Small intestine (tissue), 7 donors: ENCODE data around the gene TCL1B. TPM values are rescaled to one million over a fixed set of nuclear protein-coding genes. Genes with fewer than 3 reads are reported as not detected.

Experiments used
- DNase-seq, 2 donors: peaks; one replicate each; pipeline versions ENCODE4 v3.0.0 to v3.0.0-alpha.2; 2013
- FAIRE-seq: peaks from 2 replicates; lab custom pipeline; 2012; peaks lifted over from hg19 to GRCh38; lab: Jason Lieb, UNC
- H3K27ac ChIP-seq, 3 donors: one replicate each; pipeline ENCODE4 v1.5.1; 2013; ENCODE audit warnings: low read length in 2 of 3, mild to moderate bottlenecking in 2 of 3, control low read depth in 1 of 3, inconsistent platforms in 1 of 3, low read depth in 1 of 3, moderate library complexity in 1 of 3
- H3K27me3 ChIP-seq, 3 donors: one replicate each; pipeline ENCODE4 v1.6.1; 2013; ENCODE audit warnings: low read length in 3 of 3, inconsistent platforms in 1 of 3; ENCODE audit not compliant: control insufficient read depth in 3 of 3, insufficient read depth in 3 of 3
- H3K36me3 ChIP-seq, 3 donors: one replicate each; pipeline ENCODE4 v1.6.1; 2013; ENCODE audit warnings: low read length in 3 of 3, inconsistent platforms in 1 of 3, low read depth in 1 of 3, mild to moderate bottlenecking in 1 of 3, moderate library complexity in 1 of 3; ENCODE audit not compliant: control insufficient read depth in 3 of 3, insufficient read depth in 2 of 3
- H3K4me1 ChIP-seq, 3 donors: one replicate each; pipeline ENCODE4 v1.6.1; 2013; ENCODE audit warnings: low read length in 2 of 3, inconsistent platforms in 1 of 3, low read depth in 1 of 3, mild to moderate bottlenecking in 1 of 3, moderate library complexity in 1 of 3; ENCODE audit not compliant: control insufficient read depth in 3 of 3, insufficient read depth in 2 of 3
- H3K4me3 ChIP-seq, 3 donors: one replicate each; pipeline ENCODE4 v1.5.1; 2013; ENCODE audit warnings: low read length in 3 of 3, control low read depth in 1 of 3, inconsistent platforms in 1 of 3, low read depth in 1 of 3, mild to moderate bottlenecking in 1 of 3, moderate library complexity in 1 of 3
- H3K9me3 ChIP-seq, 2 donors: one replicate each; pipeline ENCODE4 v1.6.1; 2013; ENCODE audit warnings: low read depth in 1 of 2, low read length in 1 of 2; ENCODE audit not compliant: control insufficient read depth in 2 of 2, insufficient read depth in 1 of 2
- WGBS, 3 donors: extraction: QIAGEN DNeasy Blood & Tissue Kit; methylation state at CpG; one replicate each; pipeline ENCODE4 v1.1.7; 2013; 5-methylcytosine and 5-hydroxymethylcytosine counted together
- polyA plus RNA-seq, 4 donors: library from polyadenylated mRNA; stranded (reverse) in 3 of 4; unstranded in 1 of 4; fragments of 200-250 nt in 3 of 4; fragments of 120-200 nt in 1 of 4; gene quantifications; one replicate each; pipeline versions ENCODE4 v1.2.1 to v1.2.3, GENCODE V29; 2013
- donor health status: healthy with polysubstance abuse.
- donor health status: control.
- donor health status: control.
- donor health status: Bipolar disorder and iron deficiency.
- donor health status: healthy.

Gene TCL1B
- polyA plus RNA-seq, 4 donors: 0.06 TPM; not detected in 3

DNA sequence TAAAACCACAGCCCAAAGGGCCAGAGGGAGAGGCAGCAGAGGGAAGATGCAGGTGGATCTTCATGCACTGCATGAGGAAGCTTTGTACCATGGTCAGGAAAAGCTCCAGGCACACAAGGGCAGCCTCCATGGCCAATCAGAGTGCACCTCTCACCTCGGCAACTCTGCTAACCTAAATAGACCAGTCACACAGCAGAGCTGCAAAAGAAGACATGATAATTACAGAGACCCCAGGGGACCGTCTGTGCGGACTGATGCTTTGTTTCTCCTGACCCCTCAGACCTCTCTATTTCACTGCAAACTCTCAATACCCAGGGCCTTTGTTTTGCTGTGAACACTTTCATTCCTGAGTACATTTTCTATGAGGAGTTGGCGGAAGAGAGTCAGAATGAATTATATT lies 10.7 kb upstream of the TCL1B start:
- no peaks in the 10 kb centered on the region for H3K9me3 ChIP-seq
- no peaks in the 10 kb centered on the region for H3K4me1 ChIP-seq
- DNase-seq (no peak), FAIRE-seq (no peak)
- H3K36me3 ChIP-seq: no peaks in the 10 kb centered on the region
- no peaks in the 10 kb centered on the region for H3K27me3 ChIP-seq
- H3K27ac ChIP-seq: no peak overlapping the region
- 63 to 73% (median 70%) methylated on average over 4 of the region's 4 CpGs for WGBS, 3 donors
- no peak overlapping the region for H3K4me3 ChIP-seq

DNA sequence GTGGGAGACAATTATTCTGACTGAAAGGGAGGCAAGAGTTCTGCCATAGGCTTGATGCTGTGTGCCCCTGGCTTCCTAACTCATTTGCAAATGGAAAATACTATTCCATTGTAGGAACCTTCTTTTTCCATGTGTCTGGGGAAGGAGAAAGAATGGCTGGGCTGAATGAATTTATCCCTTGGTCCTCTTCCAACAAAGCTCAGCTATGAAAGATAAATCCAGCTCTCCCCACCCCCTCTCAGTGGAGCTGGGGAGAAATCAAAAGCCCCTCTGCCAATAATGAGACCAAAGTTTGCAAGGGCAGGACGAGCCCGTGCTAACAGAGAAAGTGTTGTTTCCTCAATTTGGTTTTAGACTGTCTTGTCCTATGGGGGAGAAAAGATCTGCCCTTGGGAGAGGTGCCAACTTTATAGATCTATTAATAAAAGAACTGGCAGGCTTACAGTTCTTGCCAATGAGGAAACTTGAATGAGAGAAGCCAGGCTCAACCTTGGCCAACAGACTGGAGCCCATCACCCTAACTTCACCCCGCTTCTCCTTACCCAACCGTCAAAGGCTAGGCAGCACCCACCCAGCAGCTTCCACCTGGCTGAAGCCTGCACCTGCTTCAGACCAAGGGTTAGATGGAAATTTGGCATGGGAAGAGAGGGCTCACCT lies 8.9 kb upstream of the TCL1B start:
- DNase-seq: no peak
- FAIRE-seq: no peak
- no peaks in the 10 kb centered on the region for H3K36me3 ChIP-seq
- H3K27me3 ChIP-seq: no peaks in the 10 kb centered on the region
- no peak overlapping the region for H3K27ac ChIP-seq
- no peaks in the 10 kb centered on the region for H3K4me1 ChIP-seq
- no peak overlapping the region for H3K4me3 ChIP-seq
- no peaks in the 10 kb centered on the region for H3K9me3 ChIP-seq
- WGBS, 3 donors: 14 to 56% (median 37%) methylated on average over 4 of the region's 4 CpGs

DNA sequence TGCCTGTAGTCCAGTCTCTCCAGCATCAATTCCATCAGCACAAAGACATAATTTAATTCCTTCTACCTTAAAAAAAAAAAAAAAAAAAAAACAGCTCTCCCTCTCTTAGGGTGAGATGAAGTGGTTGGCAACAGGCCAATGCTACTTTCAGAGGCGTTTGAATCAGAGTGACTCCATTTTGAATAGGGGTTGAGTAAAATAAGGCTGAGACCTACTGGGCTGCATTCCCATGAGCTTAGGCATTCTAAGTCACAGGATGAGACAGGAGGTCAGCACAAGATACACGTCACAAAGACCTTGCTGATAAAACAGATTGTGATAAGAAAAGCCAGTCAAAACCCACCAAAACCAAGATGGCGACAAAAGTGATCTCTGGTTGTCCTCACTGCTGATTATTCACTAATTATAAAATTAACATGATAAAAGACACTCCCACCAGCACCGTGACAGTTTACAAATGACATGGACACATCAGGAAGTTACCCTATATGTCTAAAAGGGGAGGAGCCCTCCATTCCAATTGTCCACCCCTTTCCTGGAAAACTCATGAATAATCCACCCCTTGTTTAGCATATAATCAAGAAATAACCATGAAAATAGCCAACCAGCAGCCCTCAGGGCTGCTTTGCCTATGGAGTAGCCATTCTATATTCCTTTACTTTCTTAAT lies 6.9 kb upstream of the TCL1B start:
- DNase-seq: no peak
- Histone ChIP-seq H3K4me1 (no peaks in the 10 kb centered on the region), H3K9me3 (no peaks in the 10 kb centered on the region), H3K36me3 (no peaks in the 10 kb centered on the region), H3K4me3 (no peak overlapping the region), H3K27me3 (no peaks in the 10 kb centered on the region), H3K27ac (no peak overlapping the region)
- WGBS, 3 donors: 53 to 67% (median 56%) methylated on average over 4 of the region's 4 CpGs
- no peak for FAIRE-seq

DNA sequence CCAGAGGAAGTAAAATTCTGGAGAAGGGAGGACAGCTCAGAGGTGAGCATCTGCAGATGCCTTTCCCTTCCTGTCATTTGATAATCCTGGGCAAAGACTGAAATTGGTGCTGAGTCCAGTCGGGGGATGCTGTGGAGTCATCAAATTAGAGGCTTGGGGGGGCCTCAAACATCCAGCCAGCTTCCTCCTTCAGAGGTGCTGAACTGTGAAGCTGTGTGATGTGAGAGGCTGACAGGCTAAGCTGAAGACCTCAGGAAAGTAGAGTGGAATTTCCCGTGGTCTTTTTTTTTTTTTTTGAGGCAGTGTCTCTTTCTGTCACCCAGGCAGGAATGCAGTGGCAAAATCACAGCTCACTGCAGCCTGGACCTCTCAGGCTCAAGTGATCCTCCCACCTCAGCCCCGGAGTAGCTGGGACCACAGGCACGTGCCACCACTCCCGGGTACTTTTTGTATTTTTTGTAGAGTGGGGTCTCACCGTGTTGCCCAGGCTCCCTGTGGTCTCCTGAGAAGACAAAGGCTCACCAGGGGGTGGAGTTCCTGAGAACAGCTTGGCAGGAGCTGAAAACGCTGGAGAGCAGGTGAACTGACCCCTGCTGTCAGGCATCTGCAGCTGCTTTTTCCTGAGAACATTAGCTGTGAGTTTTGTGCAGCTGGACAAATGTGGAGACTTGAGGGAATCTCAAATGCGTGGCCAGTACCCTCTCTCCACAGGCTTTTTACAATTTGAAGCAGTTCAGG lies 6.1 kb upstream of the TCL1B start:
- FAIRE-seq (no peak), DNase-seq (peak in 1 of 2 donors; percentile 1)
- no peaks in the 10 kb centered on the region for H3K9me3 ChIP-seq
- no peaks in the 10 kb centered on the region for H3K36me3 ChIP-seq
- no peak overlapping the region for H3K4me3 ChIP-seq
- H3K27ac ChIP-seq: no peak overlapping the region
- H3K27me3 ChIP-seq: no peaks in the 10 kb centered on the region
- WGBS, 3 donors: 18 to 35% (median 19%) methylated on average over 8 of the region's 8 CpGs
- H3K4me1 ChIP-seq: no peaks in the 10 kb centered on the region

DNA sequence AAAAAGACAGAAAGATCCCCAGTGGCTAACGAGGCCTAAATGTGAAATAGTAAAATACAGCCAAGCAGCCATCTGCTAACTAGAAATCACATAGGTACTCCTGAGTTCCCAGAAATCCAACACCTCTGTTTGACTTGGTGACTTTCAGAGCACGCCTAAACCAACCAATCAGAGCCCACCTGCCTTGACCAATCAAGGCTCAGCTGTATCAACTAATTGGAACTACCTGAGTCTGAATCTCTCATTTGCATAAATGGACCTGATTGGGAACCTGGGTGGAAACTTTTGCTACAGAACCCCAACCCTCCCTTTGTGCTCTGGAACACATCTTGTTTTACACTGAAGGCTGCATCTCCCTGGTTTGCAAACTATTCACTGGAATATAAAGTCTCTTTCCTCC lies 5.1 kb upstream of the TCL1B start:
- no peak overlapping the region for H3K4me3 ChIP-seq
- no peaks in the 10 kb centered on the region for H3K27me3 ChIP-seq
- no peaks in the 10 kb centered on the region for H3K9me3 ChIP-seq
- FAIRE-seq (no peak), DNase-seq (no peak)
- no peaks in the 10 kb centered on the region for H3K36me3 ChIP-seq
- H3K4me1 ChIP-seq: no peaks in the 10 kb centered on the region
- no peak overlapping the region for H3K27ac ChIP-seq
- 74 to 86% (median 83%) methylated on average over 2 of the region's 2 CpGs for WGBS, 3 donors

DNA sequence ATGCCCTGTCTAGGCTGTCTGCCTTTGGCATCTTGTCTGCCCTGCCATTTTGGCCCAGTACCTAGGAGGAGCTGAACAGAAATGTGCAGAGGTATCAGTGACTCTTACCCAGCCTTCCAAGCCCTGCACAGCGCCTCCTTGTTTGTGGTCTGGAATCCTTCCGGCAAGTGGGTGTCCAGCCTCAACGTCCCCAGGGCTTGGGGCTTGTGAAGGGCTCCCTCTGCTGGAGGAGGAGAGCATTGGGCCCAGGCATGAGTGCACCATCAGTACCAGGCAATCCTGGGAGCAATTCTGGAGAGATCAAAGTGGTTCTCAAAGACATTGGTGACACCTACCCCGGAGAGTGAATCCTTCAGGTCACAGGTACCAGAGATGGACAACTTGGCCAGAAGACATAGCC lies 2.4 kb upstream of the TCL1B start:
- Histone ChIP-seq H3K4me1 (no peaks in the 10 kb centered on the region), H3K9me3 (no peaks in the 10 kb centered on the region), H3K27me3 (no peaks in the 10 kb centered on the region), H3K4me3 (no peak overlapping the region), H3K36me3 (no peaks in the 10 kb centered on the region), H3K27ac (no peak overlapping the region)
- WGBS, 3 donors: 43 to 55% (median 54%) methylated on average over 4 of the region's 4 CpGs
- DNase-seq: peak in 1 of 2 donors; percentile 29
- no peak for FAIRE-seq

DNA sequence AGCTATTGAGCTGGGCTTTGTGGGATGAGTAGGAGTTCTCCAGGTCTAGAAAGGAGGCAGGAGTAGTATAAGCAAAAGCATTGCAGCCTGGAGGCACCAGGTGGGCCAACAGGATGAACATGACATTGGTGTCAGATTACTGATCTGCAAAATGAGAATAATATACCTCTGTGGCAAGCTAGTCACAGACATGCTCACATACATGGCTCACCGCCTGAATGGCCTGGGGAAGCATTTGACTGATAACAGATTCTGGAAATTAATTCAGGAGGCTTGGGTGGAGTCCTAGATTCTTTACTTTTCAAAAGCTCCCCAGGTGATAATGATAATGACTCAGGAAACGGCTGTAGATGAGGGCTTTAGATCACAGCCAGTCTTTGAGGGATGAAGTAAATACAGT lies 709 bp downstream of the TCL1B start:
- no peak overlapping the region for H3K4me3 ChIP-seq
- WGBS, 3 donors: 28 to 51% (median 34%) methylated on average over 2 of the region's 2 CpGs
- H3K9me3 ChIP-seq: no peaks in the 10 kb centered on the region
- no peaks in the 10 kb centered on the region for H3K27me3 ChIP-seq
- H3K27ac ChIP-seq: no peak overlapping the region
- DNase-seq: no peak
- FAIRE-seq: no peak
- H3K4me1 ChIP-seq: no peaks in the 10 kb centered on the region
- no peaks in the 10 kb centered on the region for H3K36me3 ChIP-seq

DNA sequence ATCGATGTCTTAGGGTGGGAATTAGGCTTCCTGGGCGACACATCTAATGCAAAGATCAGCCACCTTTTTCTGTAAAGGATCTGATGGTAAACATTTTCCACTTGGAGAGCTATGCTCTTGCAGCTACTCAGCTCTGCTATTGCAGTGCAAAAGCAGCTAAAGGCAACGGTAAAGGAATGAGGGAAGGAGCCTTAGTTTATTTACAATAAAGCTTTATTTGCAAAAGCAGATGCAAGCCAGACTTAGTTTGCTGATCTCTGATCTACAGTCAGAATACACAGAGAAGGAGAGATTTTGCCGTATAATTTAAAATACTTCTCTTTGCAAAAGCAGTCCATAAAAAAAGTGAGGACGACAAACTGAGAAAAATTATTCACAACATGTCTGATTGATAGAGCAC lies 3.2 kb downstream of the TCL1B start:
- Histone ChIP-seq H3K9me3 (no peaks in the 10 kb centered on the region), H3K27me3 (peaks cover 0 to 6% (median 4%) of the 10 kb centered on the region in 3 donors), H3K27ac (no peak overlapping the region), H3K4me1 (no peaks in the 10 kb centered on the region), H3K4me3 (no peak overlapping the region), H3K36me3 (no peaks in the 10 kb centered on the region)
- no peak for DNase-seq
- no peak for FAIRE-seq
- 35 to 45% (median 40%) methylated on average over 5 of the region's 5 CpGs for WGBS, 3 donors
